ENCODE results near the gene EPB41L2.

The EPB41L2 gene

GRCh38 chr6:130978180-130978579 is 84.9 kb downstream of the EPB41L2 start:
- DNase-seq (ENCODE audit: extremely low spot score), result no peak
- TF ChIP-seq, protein P1, sequence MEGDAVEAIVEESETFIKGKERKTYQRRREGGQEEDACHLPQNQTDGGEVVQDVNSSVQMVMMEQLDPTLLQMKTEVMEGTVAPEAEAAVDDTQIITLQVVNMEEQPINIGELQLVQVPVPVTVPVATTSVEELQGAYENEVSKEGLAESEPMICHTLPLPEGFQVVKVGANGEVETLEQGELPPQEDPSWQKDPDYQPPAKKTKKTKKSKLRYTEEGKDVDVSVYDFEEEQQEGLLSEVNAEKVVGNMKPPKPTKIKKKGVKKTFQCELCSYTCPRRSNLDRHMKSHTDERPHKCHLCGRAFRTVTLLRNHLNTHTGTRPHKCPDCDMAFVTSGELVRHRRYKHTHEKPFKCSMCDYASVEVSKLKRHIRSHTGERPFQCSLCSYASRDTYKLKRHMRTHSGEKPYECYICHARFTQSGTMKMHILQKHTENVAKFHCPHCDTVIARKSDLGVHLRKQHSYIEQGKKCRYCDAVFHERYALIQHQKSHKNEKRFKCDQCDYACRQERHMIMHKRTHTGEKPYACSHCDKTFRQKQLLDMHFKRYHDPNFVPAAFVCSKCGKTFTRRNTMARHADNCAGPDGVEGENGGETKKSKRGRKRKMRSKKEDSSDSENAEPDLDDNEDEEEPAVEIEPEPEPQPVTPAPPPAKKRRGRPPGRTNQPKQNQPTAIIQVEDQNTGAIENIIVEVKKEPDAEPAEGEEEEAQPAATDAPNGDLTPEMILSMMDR (IDR thresholded peaks at IDR 0.05; ENCODE audit: control extremely low read depth, extremely low read depth, low read depth, missing control alignments), result no peak
- ChIA-PET POLR2A (no interaction called here), CTCF (interaction anchor here (0.7 to 2.6 kb wide), 10 partner anchors 8 to 106 kb away, joined by 3 to 7 read pairs (median 4); no protein-coding TSS in a partner anchor)

DNA sequence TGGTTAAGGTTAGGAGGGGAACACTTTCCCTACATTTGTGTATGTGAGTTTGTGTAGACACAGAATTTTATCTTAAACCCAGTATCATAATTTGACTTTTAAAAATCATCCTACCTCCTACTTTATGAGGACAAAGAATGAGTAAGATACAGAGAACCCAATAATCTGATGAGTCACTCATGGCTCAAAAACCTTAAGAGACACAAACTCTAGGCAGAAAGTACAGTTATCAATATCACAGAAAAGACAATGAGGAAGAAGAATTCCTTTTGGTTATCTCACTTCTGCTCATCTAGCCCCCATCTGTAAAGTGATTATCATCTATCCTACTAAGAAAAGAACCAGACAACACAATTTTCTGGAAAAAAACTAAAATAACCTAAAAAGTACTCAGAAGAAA is 87.7 kb downstream of the EPB41L2 start:
- ChIA-PET CTCF (no interaction called here), POLR2A (no interaction called here)
- TF ChIP-seq, protein P1 (IDR thresholded peaks at IDR 0.05; ENCODE audit: control extremely low read depth, extremely low read depth, low read depth, missing control alignments), result no peak
- no peak for DNase-seq (ENCODE audit: extremely low spot score)

DNA sequence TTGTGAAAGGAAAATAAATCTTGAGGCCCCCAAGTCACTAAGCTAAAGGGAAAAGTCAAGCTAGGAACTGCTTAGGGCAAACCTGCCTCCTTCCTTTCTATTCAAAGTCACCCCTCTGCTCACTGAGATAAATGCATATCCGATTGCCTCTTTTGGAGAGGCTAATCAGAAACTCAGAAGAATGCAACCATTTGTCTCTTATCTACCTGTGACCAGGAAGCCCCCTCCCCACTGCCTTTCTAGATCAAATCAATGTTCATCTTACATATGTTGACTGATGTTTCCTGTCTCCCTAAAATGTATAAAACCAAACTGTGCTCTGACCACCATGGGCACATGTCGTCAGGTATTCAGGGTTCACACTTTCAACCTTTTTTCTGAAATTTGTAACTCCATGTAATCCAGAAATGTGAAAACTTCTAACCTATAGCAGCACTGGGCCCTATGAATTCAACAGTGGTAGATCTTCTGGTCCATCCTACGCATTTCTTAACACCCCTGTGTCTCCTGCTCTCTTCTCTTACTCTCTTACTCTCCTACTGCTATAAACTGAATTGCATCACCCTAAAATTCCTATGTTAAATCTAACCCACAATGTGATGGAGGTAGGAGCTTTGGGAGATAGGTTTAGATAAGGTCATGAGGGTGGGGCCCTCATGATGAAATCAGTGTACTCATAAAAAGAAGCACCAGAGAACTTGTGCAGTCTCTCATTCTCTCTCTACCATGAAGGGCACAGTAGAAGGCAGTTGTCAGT is 89.3 kb downstream of the EPB41L2 start:
- DNase-seq (ENCODE audit: extremely low spot score), result no peak
- TF ChIP-seq, protein P1 (IDR thresholded peaks at IDR 0.05; ENCODE audit: control extremely low read depth, extremely low read depth, low read depth, missing control alignments), result no peak
- ChIA-PET CTCF (no interaction called here), POLR2A (no interaction called here)

DNA sequence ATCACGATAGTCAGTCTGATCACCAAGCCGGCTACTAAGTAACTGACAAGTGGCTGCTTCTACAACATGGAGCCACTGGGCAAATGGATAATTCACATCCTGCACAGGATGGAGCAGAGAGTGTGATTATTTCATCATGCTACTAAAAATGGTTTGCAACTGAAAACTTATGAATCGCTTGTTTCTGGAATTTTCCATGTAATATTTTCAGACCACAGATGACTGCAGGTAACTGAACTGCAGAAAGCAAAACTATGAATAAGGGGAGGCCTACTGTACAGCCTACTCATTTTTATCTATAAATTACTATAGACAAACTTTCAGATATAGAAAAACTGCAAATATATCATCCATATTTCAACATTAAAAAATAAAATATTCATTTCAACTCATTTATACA is 91.5 kb downstream of the EPB41L2 start:
- CTCF ChIA-PET, result no interaction called here
- no peak for DNase-seq (ENCODE audit: extremely low spot score)
- TF ChIP-seq, protein P1 (IDR thresholded peaks at IDR 0.05; ENCODE audit: control extremely low read depth, extremely low read depth, low read depth, missing control alignments), result no peak
- POLR2A ChIA-PET, result no interaction called here

DNA sequence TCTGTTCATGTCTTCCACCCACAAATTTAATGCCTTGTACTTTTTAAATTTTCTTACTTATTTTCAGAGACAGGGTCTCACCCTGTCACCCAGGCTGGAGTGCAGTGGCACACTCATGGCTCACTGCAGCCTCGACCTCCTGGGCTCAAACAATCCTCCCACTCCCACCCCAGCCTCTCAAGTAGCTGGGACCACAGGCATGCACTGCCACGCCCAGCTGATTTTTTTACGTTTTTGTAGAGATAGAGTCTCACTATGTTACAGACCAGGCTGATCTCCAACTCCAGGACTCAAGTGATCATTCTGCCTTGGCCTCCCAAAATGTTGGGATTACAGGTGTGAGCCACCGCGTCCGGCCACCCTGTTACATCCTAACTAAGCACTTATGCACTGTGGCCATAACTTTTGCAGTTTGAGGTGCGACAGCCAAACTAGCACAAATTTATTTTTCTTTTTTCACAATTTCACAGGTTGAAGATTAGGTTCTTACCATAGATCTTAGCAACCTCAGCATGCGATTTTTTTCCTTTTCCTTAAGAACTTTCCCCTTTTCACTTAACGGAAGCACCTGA is 92.1 kb downstream of the EPB41L2 start:
- CTCF ChIA-PET, result interaction anchor here (1.3 kb wide), 1 partner anchor 11 kb away, joined by 3 read pairs; no protein-coding TSS in a partner anchor
- TF ChIP-seq, protein P1 (IDR thresholded peaks at IDR 0.05; ENCODE audit: control extremely low read depth, extremely low read depth, low read depth, missing control alignments), result no peak
- no peak for DNase-seq (ENCODE audit: extremely low spot score)
- POLR2A ChIA-PET, result no interaction called here

DNA sequence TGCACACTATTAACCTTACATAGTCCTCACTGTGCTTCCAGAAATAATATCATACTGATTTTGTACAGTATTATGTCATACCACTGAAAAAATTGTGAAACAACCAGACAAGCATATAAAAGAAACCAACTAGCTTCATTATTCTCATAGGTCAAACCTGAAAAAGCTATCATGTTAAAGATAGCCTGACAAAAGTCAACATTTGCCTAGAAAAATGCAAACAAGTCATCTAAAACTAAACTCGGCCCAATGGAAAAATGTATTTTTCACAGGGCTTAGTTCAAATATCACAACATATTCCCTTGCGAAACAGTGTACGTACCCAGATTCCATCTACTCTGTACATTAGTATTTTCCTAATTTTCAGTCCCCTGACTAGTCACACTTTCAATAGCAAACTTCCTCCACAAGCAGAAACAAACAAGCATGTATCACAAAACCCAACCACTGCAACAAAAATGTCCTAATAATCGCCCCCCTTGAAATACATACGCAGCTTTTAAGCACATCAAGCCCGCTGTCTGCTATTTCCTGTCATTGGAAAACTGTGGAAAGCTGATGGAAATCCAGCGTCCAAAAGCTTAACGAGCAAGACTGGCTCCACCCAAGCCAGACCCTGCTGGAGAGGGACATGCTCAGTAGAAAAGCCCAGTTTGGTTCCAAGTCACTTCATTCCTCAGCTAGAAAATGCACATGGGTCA is 93.1 kb downstream of the EPB41L2 start:
- TF ChIP-seq, protein P1 (IDR thresholded peaks at IDR 0.05; ENCODE audit: control extremely low read depth, extremely low read depth, low read depth, missing control alignments), result no peak
- CTCF ChIA-PET, result interaction anchor here (0.9 to 1.3 kb wide), 3 partner anchors 9 to 11 kb away, joined by 3 to 5 read pairs (median 4); no protein-coding TSS in a partner anchor
- POLR2A ChIA-PET, result no interaction called here
- no peak for DNase-seq (ENCODE audit: extremely low spot score)

All from GM10248 (cell line).